COLO829 (cell line): Measurements from ENCODE around the gene NR1D1.

Source experiments
- DNase-seq: peaks from one replicate; pipeline ENCODE4 v3.0.0; 2012; ENCODE audit warnings: low spot score

NR1D1 gene

GRCh38 chr17:40062329-40063186 is 37.8 kb downstream of the NR1D1 start, which contains the start of gene THRA:
THRA (plus strand) TSS chr17:40062965; CDS start chr17:40074489, 11,524 bp downstream.
- no peak for DNase-seq

DNA sequence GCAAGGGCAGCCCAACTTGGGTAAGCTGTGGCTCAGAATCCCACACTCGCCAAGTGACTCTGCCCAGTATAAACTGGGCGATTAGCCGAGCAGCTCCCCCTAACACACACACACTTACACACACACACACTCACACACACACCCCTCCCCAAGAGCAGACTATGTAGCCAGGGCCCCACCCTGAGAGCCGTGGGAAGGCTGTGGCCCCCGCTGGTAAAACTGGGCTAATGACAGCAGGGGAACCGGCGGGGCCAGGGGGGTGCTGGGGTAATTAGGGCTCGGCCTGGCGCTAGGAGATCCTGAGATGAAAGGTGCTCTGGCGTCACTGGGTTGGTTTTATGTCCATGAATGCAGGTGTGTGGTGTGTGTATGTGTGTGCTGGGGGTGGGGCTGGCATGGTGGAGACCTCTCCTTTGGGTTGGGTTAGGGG is 38.8 kb downstream of the NR1D1 start:
- DNase-seq: no peak

- no peak for DNase-seq
Measured at GRCh38 chr17:40060887-40061608, 39.3 kb downstream of the NR1D1 start.

- no peak for DNase-seq
Measured at GRCh38 chr17:40059729-40060475, 40.5 kb downstream of the NR1D1 start.

- no peak for DNase-seq
Measured at GRCh38 chr17:40058865-40059264, 41.5 kb downstream of the NR1D1 start.

DNA sequence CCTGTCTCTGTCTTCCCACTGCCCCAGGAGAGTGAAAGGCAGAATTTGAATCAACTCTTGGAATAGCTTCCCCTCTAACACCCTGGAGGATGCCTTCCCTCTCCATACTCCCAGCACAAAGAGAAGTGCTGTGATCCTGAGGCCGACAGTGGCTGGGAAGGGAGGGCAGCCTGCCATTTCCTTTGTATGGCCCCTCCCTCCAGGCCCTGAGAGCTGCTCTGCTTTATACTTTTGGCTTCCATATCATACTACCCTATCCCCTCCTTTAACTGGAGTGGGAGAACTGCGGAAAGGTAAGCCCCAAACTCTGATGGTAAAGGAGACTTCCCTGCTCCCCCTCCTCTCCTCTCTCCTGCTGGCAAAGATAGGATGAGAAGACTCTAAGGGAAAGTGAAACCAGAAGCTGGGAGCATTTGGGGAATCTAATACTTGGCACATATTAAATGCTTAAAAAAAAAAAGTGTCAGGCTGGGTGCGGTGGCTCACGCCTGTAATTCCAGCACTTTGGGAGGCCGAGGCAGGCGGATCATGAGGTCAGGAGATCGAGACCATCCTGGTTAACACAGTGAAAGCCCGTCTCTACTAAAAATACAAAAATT is 42.1 kb downstream of the NR1D1 start:
- DNase-seq: no peak

- DNase-seq: no peak
Measured at GRCh38 chr17:40056379-40057015, 43.9 kb downstream of the NR1D1 start.
